H9 (cell line): ENCODE data around the gene HTR7. TPM values are rescaled to one million over a fixed set of nuclear protein-coding genes. Genes with fewer than 3 reads are reported as not detected.

Experiments
- DNase-seq: peaks from one replicate; pipeline ENCODE4 v3.0.0-alpha.2; 2017
- H2AFZ ChIP-seq: one replicate; pipeline ENCODE4 v1.6.1; 2013; ENCODE audit warnings: mild to moderate bottlenecking, low read length, control low read depth, moderate library complexity
- H2AK5ac ChIP-seq: 2 replicates; pipeline ENCODE4 v1.6.1; 2013; ENCODE audit warnings: low read length, control low read depth, mixed read lengths; ENCODE audit not compliant: insufficient read length
- H2BK120ac ChIP-seq: one replicate; pipeline ENCODE4 v1.6.1; 2013; ENCODE audit warnings: low read depth, mild to moderate bottlenecking, low read length, control low read depth, inconsistent platforms; ENCODE audit not compliant: poor library complexity, severe bottlenecking
- H2BK12ac ChIP-seq: 2 replicates; pipeline ENCODE4 v1.6.1; 2013; ENCODE audit warnings: low read length, control low read depth, mixed read lengths, low read depth; ENCODE audit not compliant: insufficient read length
- H2BK15ac ChIP-seq: 2 replicates; pipeline ENCODE4 v1.6.1; 2013; ENCODE audit warnings: low read depth, low read length, control low read depth
- H2BK20ac ChIP-seq: one replicate; pipeline ENCODE4 v1.6.1; 2013; ENCODE audit warnings: low read depth, mild to moderate bottlenecking, low read length, control low read depth, inconsistent platforms; ENCODE audit not compliant: poor library complexity, severe bottlenecking
- H2BK5ac ChIP-seq: 2 replicates; pipeline ENCODE4 v1.6.1; 2013; ENCODE audit warnings: low read length, control low read depth, mixed read lengths; ENCODE audit not compliant: insufficient read length
- H3K14ac ChIP-seq: 2 replicates; pipeline ENCODE4 v1.6.1; 2013; ENCODE audit warnings: low read length, control low read depth; ENCODE audit not compliant: insufficient read depth
- H3K18ac ChIP-seq: 2 replicates; pipeline ENCODE4 v1.6.1; 2013; ENCODE audit warnings: low read depth, mild to moderate bottlenecking, mixed read lengths, low read length, control low read depth; ENCODE audit not compliant: insufficient read length
- H3K23ac ChIP-seq: 2 replicates; pipeline ENCODE4 v1.6.1; 2013; ENCODE audit warnings: low read length, control low read depth, mixed read lengths, low read depth; ENCODE audit not compliant: insufficient read length
- H3K23me2 ChIP-seq: 2 replicates; pipeline ENCODE4 v1.6.1; 2013; ENCODE audit warnings: low read depth, mild to moderate bottlenecking, mixed read lengths, low read length, control low read depth; ENCODE audit not compliant: insufficient read length, poor library complexity, severe bottlenecking
- H3K27ac ChIP-seq: 2 replicates; pipeline ENCODE4 v1.5.1; 2013; ENCODE audit warnings: low read length, control low read depth, mixed read lengths, low read depth; ENCODE audit not compliant: insufficient read length
- H3K27me3 ChIP-seq: 2 replicates; pipeline ENCODE4 v1.6.1; 2013; ENCODE audit warnings: low read length, control low read depth, inconsistent platforms; ENCODE audit not compliant: insufficient read depth
- H3K4ac ChIP-seq: 2 replicates; pipeline ENCODE4 v1.6.1; 2013; ENCODE audit warnings: low read depth, mild to moderate bottlenecking, control low read depth, inconsistent platforms, low read length, moderate library complexity
- H3K4me1 ChIP-seq: 2 replicates; pipeline ENCODE4 v1.6.1; 2013; ENCODE audit warnings: low read length, control low read depth, inconsistent platforms; ENCODE audit not compliant: insufficient read depth
- H3K4me2 ChIP-seq: 2 replicates; pipeline ENCODE4 v1.6.1; 2013; ENCODE audit warnings: low read length, control low read depth, mixed read lengths; ENCODE audit not compliant: insufficient read length, insufficient read depth
- H3K56ac ChIP-seq: 2 replicates; pipeline ENCODE4 v1.6.1; 2013; ENCODE audit warnings: low read depth, mild to moderate bottlenecking, mixed read lengths, low read length, control low read depth; ENCODE audit not compliant: insufficient read length
- H3K79me1 ChIP-seq: 2 replicates; pipeline ENCODE4 v1.6.1; 2013; ENCODE audit warnings: low read depth, mild to moderate bottlenecking, moderate library complexity, low read length, control low read depth, inconsistent platforms; ENCODE audit not compliant: insufficient read depth, poor library complexity, severe bottlenecking
- H3K79me2 ChIP-seq: 2 replicates; pipeline ENCODE4 v1.6.1; 2013; ENCODE audit warnings: low read length, control low read depth, inconsistent platforms; ENCODE audit not compliant: insufficient read depth
- H3K9ac ChIP-seq: 2 replicates; pipeline ENCODE4 v1.6.1; 2013; ENCODE audit warnings: low read length, control low read depth, mixed read lengths; ENCODE audit not compliant: insufficient read length; ENCODE audit errors: extremely low read depth
- H3K9me3 ChIP-seq: one replicate; pipeline ENCODE4 v1.6.1; 2013; ENCODE audit warnings: low read depth, low read length, inconsistent platforms; ENCODE audit not compliant: control insufficient read depth
- H3T11ph ChIP-seq: one replicate; pipeline ENCODE4 v1.6.1; 2013; ENCODE audit warnings: mild to moderate bottlenecking, low read length, control low read depth, inconsistent platforms
- H4K20me1 ChIP-seq: one replicate; pipeline ENCODE4 v1.6.1; 2013; ENCODE audit not compliant: control insufficient read depth, insufficient read length, insufficient read depth
- H4K5ac ChIP-seq: 2 replicates; pipeline ENCODE4 v1.6.1; 2013; ENCODE audit warnings: low read depth, mild to moderate bottlenecking, mixed read lengths, low read length, control low read depth; ENCODE audit not compliant: insufficient read length
- H4K8ac ChIP-seq: replicated peaks from 2 replicates; pipeline ENCODE4 v1.6.1; 2013; ENCODE audit warnings: low read length, control low read depth, mixed read lengths, low read depth; ENCODE audit not compliant: insufficient read length
- H4K91ac ChIP-seq: 2 replicates; pipeline ENCODE4 v1.6.1; 2013; ENCODE audit warnings: low read depth, mild to moderate bottlenecking, moderate library complexity, mixed read lengths, low read length, control low read depth; ENCODE audit not compliant: insufficient read length
- H3K27ac Mint-ChIP-seq, 3 experiments: 2 replicates in 2 of 3; 3 replicates in 1 of 3; pipeline ENCODE4 v1.8.0; 2020 to 2021; ENCODE audit warnings: mixed read lengths in 3 of 3, mild to moderate bottlenecking in 1 of 3, moderate library complexity in 1 of 3
- H3K27me3 Mint-ChIP-seq: 2 replicates; pipeline ENCODE4 v1.8.0; 2021; ENCODE audit warnings: low read depth, mild to moderate bottlenecking, moderate library complexity, mixed read lengths
- H3K36me3 Mint-ChIP-seq, 3 experiments: 2 replicates in 2 of 3; 3 replicates in 1 of 3; pipeline ENCODE4 v1.8.0; 2020 to 2021; ENCODE audit warnings: low read depth in 3 of 3, mixed read lengths in 3 of 3; ENCODE audit not compliant: insufficient read depth in 1 of 3
- H3K4me1 Mint-ChIP-seq, 2 experiments: 2 replicates each; pipeline ENCODE4 v1.8.0; 2020; ENCODE audit warnings: mixed read lengths in 2 of 2
- H3K4me3 Mint-ChIP-seq, 2 experiments: 2 replicates in 1 of 2; 3 replicates in 1 of 2; pipeline ENCODE4 v1.8.0; 2020 to 2021; ENCODE audit warnings: mild to moderate bottlenecking in 2 of 2, mixed read lengths in 2 of 2, moderate library complexity in 1 of 2
- H3K9me3 Mint-ChIP-seq, 2 experiments: 2 replicates in 1 of 2; 3 replicates in 1 of 2; pipeline ENCODE4 v1.8.0; 2020; ENCODE audit warnings: mild to moderate bottlenecking in 2 of 2, mixed read lengths in 2 of 2, moderate library complexity in 1 of 2
- CTCF ChIP-seq: fragments of 200-600 bp; sonication (generic); conservative IDR thresholded peaks from 3 replicates; pipeline ENCODE4 v1.8.0; 2021; ENCODE audit warnings: antibody characterized with exemption, mild to moderate bottlenecking
- WGBS: extraction: QIAGEN DNeasy Blood & Tissue Kit; methylation state at CpG from one replicate; pipeline ENCODE4 v1.1.7; 2013; ENCODE audit warnings: missing lambda C conversion rate, low lambda C conversion rate, mixed read lengths; ENCODE audit not compliant: insufficient read length; ENCODE audit errors: extremely low coverage; 5-methylcytosine and 5-hydroxymethylcytosine counted together
- total RNA-seq: library from RNA; stranded (reverse); gene quantifications from 2 replicates; pipeline ENCODE4 v1.2.1, GENCODE V29; 2021

The HTR7 gene
- total RNA-seq, 1 experiment from 2014 or later = 21.3 TPM

DNA sequence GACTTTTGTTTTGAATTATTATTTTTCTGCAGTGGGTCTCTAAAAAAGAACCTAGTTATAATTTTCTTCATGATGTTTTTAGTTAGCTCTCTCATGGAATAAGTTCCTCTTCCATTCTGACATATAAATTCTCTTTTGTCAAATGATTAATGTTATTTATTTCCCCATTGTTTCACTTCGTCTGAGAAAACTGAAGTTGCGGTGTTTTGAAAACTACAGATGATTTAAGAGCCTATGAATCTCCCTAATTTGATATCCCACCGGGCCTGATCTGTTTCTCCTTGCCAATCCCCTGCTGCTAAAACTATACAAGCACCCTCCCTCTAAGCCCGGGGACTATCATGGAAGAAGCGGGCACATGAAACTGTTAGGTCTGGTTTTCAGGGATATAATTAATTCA, 41.4 kb downstream of the HTR7 start:
- no peaks in the 10 kb centered on the region for H3K79me2 ChIP-seq
- H3K56ac ChIP-seq = no peak overlapping the region
- Mint-ChIP-seq H3K27ac (peak overlapping the region in 1 of 3 experiments; percentile 28; a peak in 1 of 7 replicates), H3K4me3 (no peak overlapping the region), H3K4me1 (peaks cover 26 to 77% of the 10 kb centered on the region in 2 experiments), H3K9me3 (peaks cover 6 to 22% of the 10 kb centered on the region in 2 experiments), H3K27me3 (no peaks in the 10 kb centered on the region; the same call in none of the 2 replicates), H3K36me3 (peaks cover 14 to 57% (median 26%) of the 10 kb centered on the region in 3 experiments)
- no peak overlapping the region for H4K8ac ChIP-seq
- TF ChIP-seq CTCF = no peak
- H4K91ac ChIP-seq = no peak overlapping the region
- no peak overlapping the region for H2BK12ac ChIP-seq
- H2BK20ac ChIP-seq = no peak overlapping the region
- no peak overlapping the region for H3T11ph ChIP-seq
- no peak overlapping the region for H4K5ac ChIP-seq
- no peak overlapping the region for H2AFZ ChIP-seq
- no peaks in the 10 kb centered on the region for H3K27me3 ChIP-seq
- H2BK120ac ChIP-seq = no peak overlapping the region
- no peak for DNase-seq
- no peaks in the 10 kb centered on the region for H3K23me2 ChIP-seq
- H3K4ac ChIP-seq = no peak overlapping the region
- no peak overlapping the region for H3K27ac ChIP-seq
- no peak overlapping the region for H2AK5ac ChIP-seq
- no peak overlapping the region for H3K14ac ChIP-seq
- H3K9ac ChIP-seq = no peak overlapping the region
- no peak overlapping the region for H3K23ac ChIP-seq
- H2BK5ac ChIP-seq = no peak overlapping the region
- H3K79me1 ChIP-seq = no peaks in the 10 kb centered on the region
- no peak overlapping the region for H3K18ac ChIP-seq
- H3K4me1 ChIP-seq = no peaks in the 10 kb centered on the region
- H4K20me1 ChIP-seq = no peaks in the 10 kb centered on the region
- no peak overlapping the region for H3K4me2 ChIP-seq
- no CpG with 5 or more reads among the region's 5 CpGs for whole genome bisulfite sequencing
- H2BK15ac ChIP-seq = no peak overlapping the region
- no peaks in the 10 kb centered on the region for H3K9me3 ChIP-seq
